H9 (cell line): ENCODE measurements around the gene NFYC. TPM values are rescaled to one million over a fixed set of nuclear protein-coding genes. Genes with fewer than 3 reads are reported as not detected.
A peak's percentile ranks its signal among the peaks of the same experiment; 100 is the strongest.

Experiments used
- DNase-seq: peaks from one replicate; pipeline ENCODE4 v3.0.0-alpha.2; 2017
- H2AFZ ChIP-seq: one replicate; pipeline ENCODE4 v1.6.1; 2013; ENCODE audit warnings: mild to moderate bottlenecking, low read length, control low read depth, moderate library complexity
- H2AK5ac ChIP-seq: 2 replicates; pipeline ENCODE4 v1.6.1; 2013; ENCODE audit warnings: low read length, control low read depth, mixed read lengths; ENCODE audit not compliant: insufficient read length
- H2BK120ac ChIP-seq: one replicate; pipeline ENCODE4 v1.6.1; 2013; ENCODE audit warnings: low read depth, mild to moderate bottlenecking, low read length, control low read depth, inconsistent platforms; ENCODE audit not compliant: poor library complexity, severe bottlenecking
- H2BK12ac ChIP-seq: 2 replicates; pipeline ENCODE4 v1.6.1; 2013; ENCODE audit warnings: low read length, control low read depth, mixed read lengths, low read depth; ENCODE audit not compliant: insufficient read length
- H2BK15ac ChIP-seq: 2 replicates; pipeline ENCODE4 v1.6.1; 2013; ENCODE audit warnings: low read depth, low read length, control low read depth
- H2BK20ac ChIP-seq: one replicate; pipeline ENCODE4 v1.6.1; 2013; ENCODE audit warnings: low read depth, mild to moderate bottlenecking, low read length, control low read depth, inconsistent platforms; ENCODE audit not compliant: poor library complexity, severe bottlenecking
- H2BK5ac ChIP-seq: 2 replicates; pipeline ENCODE4 v1.6.1; 2013; ENCODE audit warnings: low read length, control low read depth, mixed read lengths; ENCODE audit not compliant: insufficient read length
- H3K14ac ChIP-seq: 2 replicates; pipeline ENCODE4 v1.6.1; 2013; ENCODE audit warnings: low read length, control low read depth; ENCODE audit not compliant: insufficient read depth
- H3K18ac ChIP-seq: 2 replicates; pipeline ENCODE4 v1.6.1; 2013; ENCODE audit warnings: low read depth, mild to moderate bottlenecking, mixed read lengths, low read length, control low read depth; ENCODE audit not compliant: insufficient read length
- H3K23ac ChIP-seq: 2 replicates; pipeline ENCODE4 v1.6.1; 2013; ENCODE audit warnings: low read length, control low read depth, mixed read lengths, low read depth; ENCODE audit not compliant: insufficient read length
- H3K23me2 ChIP-seq: 2 replicates; pipeline ENCODE4 v1.6.1; 2013; ENCODE audit warnings: low read depth, mild to moderate bottlenecking, mixed read lengths, low read length, control low read depth; ENCODE audit not compliant: insufficient read length, poor library complexity, severe bottlenecking
- H3K27ac ChIP-seq: 2 replicates; pipeline ENCODE4 v1.5.1; 2013; ENCODE audit warnings: low read length, control low read depth, mixed read lengths, low read depth; ENCODE audit not compliant: insufficient read length
- H3K27me3 ChIP-seq: 2 replicates; pipeline ENCODE4 v1.6.1; 2013; ENCODE audit warnings: low read length, control low read depth, inconsistent platforms; ENCODE audit not compliant: insufficient read depth
- H3K4ac ChIP-seq: 2 replicates; pipeline ENCODE4 v1.6.1; 2013; ENCODE audit warnings: low read depth, mild to moderate bottlenecking, control low read depth, inconsistent platforms, low read length, moderate library complexity
- H3K4me1 ChIP-seq: 2 replicates; pipeline ENCODE4 v1.6.1; 2013; ENCODE audit warnings: low read length, control low read depth, inconsistent platforms; ENCODE audit not compliant: insufficient read depth
- H3K4me2 ChIP-seq: 2 replicates; pipeline ENCODE4 v1.6.1; 2013; ENCODE audit warnings: low read length, control low read depth, mixed read lengths; ENCODE audit not compliant: insufficient read length, insufficient read depth
- H3K56ac ChIP-seq: 2 replicates; pipeline ENCODE4 v1.6.1; 2013; ENCODE audit warnings: low read depth, mild to moderate bottlenecking, mixed read lengths, low read length, control low read depth; ENCODE audit not compliant: insufficient read length
- H3K79me1 ChIP-seq: 2 replicates; pipeline ENCODE4 v1.6.1; 2013; ENCODE audit warnings: low read depth, mild to moderate bottlenecking, moderate library complexity, low read length, control low read depth, inconsistent platforms; ENCODE audit not compliant: insufficient read depth, poor library complexity, severe bottlenecking
- H3K79me2 ChIP-seq: 2 replicates; pipeline ENCODE4 v1.6.1; 2013; ENCODE audit warnings: low read length, control low read depth, inconsistent platforms; ENCODE audit not compliant: insufficient read depth
- H3K9ac ChIP-seq: 2 replicates; pipeline ENCODE4 v1.6.1; 2013; ENCODE audit warnings: low read length, control low read depth, mixed read lengths; ENCODE audit not compliant: insufficient read length; ENCODE audit errors: extremely low read depth
- H3K9me3 ChIP-seq: one replicate; pipeline ENCODE4 v1.6.1; 2013; ENCODE audit warnings: low read depth, low read length, inconsistent platforms; ENCODE audit not compliant: control insufficient read depth
- H3T11ph ChIP-seq: one replicate; pipeline ENCODE4 v1.6.1; 2013; ENCODE audit warnings: mild to moderate bottlenecking, low read length, control low read depth, inconsistent platforms
- H4K20me1 ChIP-seq: one replicate; pipeline ENCODE4 v1.6.1; 2013; ENCODE audit not compliant: control insufficient read depth, insufficient read length, insufficient read depth
- H4K5ac ChIP-seq: 2 replicates; pipeline ENCODE4 v1.6.1; 2013; ENCODE audit warnings: low read depth, mild to moderate bottlenecking, mixed read lengths, low read length, control low read depth; ENCODE audit not compliant: insufficient read length
- H4K8ac ChIP-seq: replicated peaks from 2 replicates; pipeline ENCODE4 v1.6.1; 2013; ENCODE audit warnings: low read length, control low read depth, mixed read lengths, low read depth; ENCODE audit not compliant: insufficient read length
- H4K91ac ChIP-seq: 2 replicates; pipeline ENCODE4 v1.6.1; 2013; ENCODE audit warnings: low read depth, mild to moderate bottlenecking, moderate library complexity, mixed read lengths, low read length, control low read depth; ENCODE audit not compliant: insufficient read length
- H3K27ac Mint-ChIP-seq, 3 experiments: 2 replicates in 2 of 3; 3 replicates in 1 of 3; pipeline ENCODE4 v1.8.0; 2020 to 2021; ENCODE audit warnings: mixed read lengths in 3 of 3, mild to moderate bottlenecking in 1 of 3, moderate library complexity in 1 of 3
- H3K27me3 Mint-ChIP-seq: 2 replicates; pipeline ENCODE4 v1.8.0; 2021; ENCODE audit warnings: low read depth, mild to moderate bottlenecking, moderate library complexity, mixed read lengths
- H3K36me3 Mint-ChIP-seq, 3 experiments: 2 replicates in 2 of 3; 3 replicates in 1 of 3; pipeline ENCODE4 v1.8.0; 2020 to 2021; ENCODE audit warnings: low read depth in 3 of 3, mixed read lengths in 3 of 3; ENCODE audit not compliant: insufficient read depth in 1 of 3
- H3K4me1 Mint-ChIP-seq, 2 experiments: 2 replicates each; pipeline ENCODE4 v1.8.0; 2020; ENCODE audit warnings: mixed read lengths in 2 of 2
- H3K4me3 Mint-ChIP-seq, 2 experiments: 2 replicates in 1 of 2; 3 replicates in 1 of 2; pipeline ENCODE4 v1.8.0; 2020 to 2021; ENCODE audit warnings: mild to moderate bottlenecking in 2 of 2, mixed read lengths in 2 of 2, moderate library complexity in 1 of 2
- H3K9me3 Mint-ChIP-seq, 2 experiments: 2 replicates in 1 of 2; 3 replicates in 1 of 2; pipeline ENCODE4 v1.8.0; 2020; ENCODE audit warnings: mild to moderate bottlenecking in 2 of 2, mixed read lengths in 2 of 2, moderate library complexity in 1 of 2
- CTCF ChIP-seq: fragments of 200-600 bp; sonication (generic); conservative IDR thresholded peaks from 3 replicates; pipeline ENCODE4 v1.8.0; 2021; ENCODE audit warnings: antibody characterized with exemption, mild to moderate bottlenecking
- WGBS: extraction: QIAGEN DNeasy Blood & Tissue Kit; methylation state at CpG from one replicate; pipeline ENCODE4 v1.1.7; 2013; ENCODE audit warnings: missing lambda C conversion rate, low lambda C conversion rate, mixed read lengths; ENCODE audit not compliant: insufficient read length; ENCODE audit errors: extremely low coverage; 5-methylcytosine and 5-hydroxymethylcytosine counted together
- total RNA-seq: library from RNA; stranded (reverse); gene quantifications from 2 replicates; pipeline ENCODE4 v1.2.1, GENCODE V29; 2021

The NFYC gene
- total RNA-seq, 1 experiment from 2014 or later = 54.7 TPM

- H2BK20ac ChIP-seq = no peak overlapping the region
Measured at GRCh38 chr1:40694353-40694874, 2.9 kb downstream of the NFYC start.

More at GRCh38 chr1:40694353-40694874, 2.9 kb downstream of the NFYC start:
- Histone ChIP-seq H3K79me2 (peaks cover 48% of the 10 kb centered on the region; the same call in 1 of the 2 replicates), H3K18ac (no peak overlapping the region), H2BK15ac (no peak overlapping the region), H3K9ac (no peak overlapping the region), H3K14ac (no peak overlapping the region), H3T11ph (no peak overlapping the region), H3K23me2 (peaks cover 5% of the 10 kb centered on the region), H3K4me1 (peaks cover 7% of the 10 kb centered on the region; the same call in 1 of the 2 replicates), H3K23ac (no peak overlapping the region), H3K9me3 (no peaks in the 10 kb centered on the region), H3K4ac (no peak overlapping the region), H2AK5ac (no peak overlapping the region), H3K56ac (no peak overlapping the region), H3K27ac (no peak overlapping the region), H3K79me1 (no peaks in the 10 kb centered on the region), H4K5ac (no peak overlapping the region), H2AFZ (no peak overlapping the region), H3K4me2 (no peak overlapping the region), H4K8ac (no peak overlapping the region), H2BK120ac (no peak overlapping the region), H2BK12ac (no peak overlapping the region), H3K27me3 (no peaks in the 10 kb centered on the region), H4K91ac (no peak overlapping the region), H4K20me1 (no peaks in the 10 kb centered on the region), H2BK5ac (no peak overlapping the region)
- peaks cover 0 to 14% (median 0%) of the 10 kb centered on the region in 3 experiments; a peak in 2 of 7 replicates for H3K36me3 Mint-ChIP-seq
- no peaks in the 10 kb centered on the region for H3K27me3 Mint-ChIP-seq
- peaks cover 52 to 54% of the 10 kb centered on the region in 2 experiments for H3K4me1 Mint-ChIP-seq
- no peaks in the 10 kb centered on the region; a peak in 1 of 5 replicates for H3K9me3 Mint-ChIP-seq
- no peak for DNase-seq
- no CpG with 5 or more reads among the region's 2 CpGs for WGBS
- no peak for TF ChIP-seq CTCF
- H3K4me3 Mint-ChIP-seq = no peak overlapping the region
- peak overlapping the region in 1 of 3 experiments; percentile 60; a peak in 2 of 7 replicates for H3K27ac Mint-ChIP-seq
